Stimulated activated CD4-positive, alpha-beta T cell treated with anti-CD3 and anti-CD28 coated beads, Interleukin-12 subunit alpha, Interleukin-12 subunit beta, amount 100 ng/mL, for 24 hours (primary cell): ENCODE data around the gene CDC42BPG.

Source experiments
- DNase-seq, 2 experiments: peaks; one replicate each; pipeline ENCODE4 v3.0.0-alpha.2; 2020; ENCODE audit warnings: low read depth in 2 of 2

Gene CDC42BPG

DNA sequence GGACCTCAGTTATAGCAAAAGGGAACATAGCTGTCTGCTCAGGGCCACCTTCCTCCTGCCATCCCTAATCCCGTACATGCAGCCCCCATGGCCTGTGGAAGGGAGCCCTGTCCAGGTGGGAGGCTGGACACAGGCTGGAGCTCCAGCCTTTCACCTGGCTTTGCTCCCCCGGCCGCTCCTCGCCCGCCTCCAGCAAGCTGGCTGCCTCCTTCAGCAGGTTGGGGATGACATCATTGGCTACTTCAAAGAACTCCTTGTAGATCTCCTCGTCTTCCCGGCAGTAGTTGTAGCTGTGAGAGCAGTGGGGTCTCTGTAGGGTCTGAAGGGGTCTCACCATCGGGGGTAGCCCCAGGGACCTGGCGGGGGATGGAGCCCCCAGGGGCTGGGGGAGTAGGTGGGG, 39.0 kb downstream of the CDC42BPG start:
- DNase-seq = no peak

DNA sequence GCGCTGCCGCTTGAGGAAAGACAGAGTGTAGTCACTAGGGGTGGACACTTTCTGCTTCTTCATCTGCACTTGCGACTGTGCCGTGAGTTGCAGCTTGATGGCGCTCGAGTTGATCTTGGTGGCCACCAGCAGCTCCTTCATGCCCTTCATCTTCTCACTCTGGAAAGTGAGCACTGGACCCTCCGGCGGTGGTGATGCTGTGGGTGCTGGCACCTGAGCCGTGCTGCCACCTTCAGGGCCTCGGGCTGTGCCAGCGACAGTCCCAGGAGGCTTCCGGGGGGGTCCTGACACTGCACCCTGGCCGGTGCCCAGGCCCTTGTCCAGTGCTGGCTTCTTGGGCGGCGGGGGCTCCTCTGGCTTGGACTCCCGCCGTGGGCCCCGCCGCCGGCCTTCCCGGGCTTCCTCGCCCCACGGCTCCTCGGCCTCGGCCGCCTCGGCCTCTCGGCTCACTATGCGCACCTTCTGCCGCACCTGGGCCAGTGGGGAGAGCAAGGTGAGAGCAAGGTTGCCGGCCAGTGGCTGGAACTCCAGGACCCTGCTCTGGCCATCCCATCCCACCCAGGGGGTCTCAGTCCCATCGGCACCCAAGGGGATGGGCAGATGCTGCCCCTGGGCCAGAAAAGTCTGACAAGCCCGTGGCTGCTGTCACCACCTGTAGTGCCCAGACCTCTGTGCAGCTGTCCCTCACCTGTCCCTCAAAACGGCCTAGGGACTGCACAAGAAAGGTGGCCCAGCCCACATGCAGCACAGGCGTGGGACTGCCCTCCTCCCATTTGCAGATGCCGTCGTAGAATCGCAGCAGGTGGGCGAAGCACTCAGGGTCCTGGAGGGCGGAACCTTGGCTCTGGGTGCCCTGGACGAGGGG, 39.9 kb downstream of the CDC42BPG start:
- DNase-seq = no peak

GRCh38 chr11:64803846-64804345, 40.6 kb downstream of the CDC42BPG start:
- no peak for DNase-seq

DNA sequence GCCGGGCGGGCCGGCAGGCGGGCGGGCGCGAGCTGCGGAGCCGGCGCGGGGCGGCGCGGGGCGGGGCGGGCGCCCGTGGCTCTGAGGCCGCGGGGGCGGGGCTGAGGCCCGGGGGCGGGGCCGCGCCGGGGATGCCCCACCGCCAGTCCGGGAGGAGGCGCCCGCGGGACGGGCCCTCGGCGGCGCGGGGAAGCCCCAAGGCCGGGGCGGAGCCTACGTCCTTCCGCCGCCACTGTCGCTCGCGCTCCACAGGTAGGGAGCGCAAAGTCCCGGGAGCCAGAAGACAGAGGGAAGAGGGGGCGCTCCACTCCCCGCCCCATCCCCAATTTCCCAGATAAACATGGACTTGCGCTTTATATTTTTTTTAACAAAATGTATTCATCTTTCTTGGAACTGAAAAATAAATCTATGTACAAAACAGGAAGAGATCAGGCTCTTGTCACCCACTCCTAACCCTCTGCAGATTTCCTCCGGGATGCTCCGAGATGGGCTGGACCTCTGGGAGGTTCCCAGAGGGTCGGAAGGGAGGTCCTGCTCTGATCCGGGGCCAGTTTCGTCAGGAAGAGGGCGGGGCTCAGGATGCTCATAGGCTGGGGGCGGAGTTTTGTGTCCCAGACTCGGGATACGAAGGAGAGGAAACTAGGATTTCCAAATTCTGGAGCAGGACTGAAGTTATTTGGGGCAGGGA, 41.2 kb downstream of the CDC42BPG start, which contains the start of gene MAP4K2:
TSS of gene MAP4K2 (minus strand) at position 57 of the 688 bp plus-strand sequence. CDS start 65 bp downstream, outside the sequence.
- peak; percentile 66 to 77 for DNase-seq

GRCh38 chr11:64802370-64803157, 41.9 kb downstream of the CDC42BPG start:
- DNase-seq = peak in 1 of 2 experiments; percentile 41

GRCh38 chr11:64801561-64802369, 42.7 kb downstream of the CDC42BPG start:
- no peak for DNase-seq

- DNase-seq = no peak
These were observed 43.3 kb downstream of the CDC42BPG start for GRCh38 chr11:64801158-64801464.

- no peak for DNase-seq
These were observed 43.9 kb downstream of the CDC42BPG start for GRCh38 chr11:64800303-64801157.

DNA sequence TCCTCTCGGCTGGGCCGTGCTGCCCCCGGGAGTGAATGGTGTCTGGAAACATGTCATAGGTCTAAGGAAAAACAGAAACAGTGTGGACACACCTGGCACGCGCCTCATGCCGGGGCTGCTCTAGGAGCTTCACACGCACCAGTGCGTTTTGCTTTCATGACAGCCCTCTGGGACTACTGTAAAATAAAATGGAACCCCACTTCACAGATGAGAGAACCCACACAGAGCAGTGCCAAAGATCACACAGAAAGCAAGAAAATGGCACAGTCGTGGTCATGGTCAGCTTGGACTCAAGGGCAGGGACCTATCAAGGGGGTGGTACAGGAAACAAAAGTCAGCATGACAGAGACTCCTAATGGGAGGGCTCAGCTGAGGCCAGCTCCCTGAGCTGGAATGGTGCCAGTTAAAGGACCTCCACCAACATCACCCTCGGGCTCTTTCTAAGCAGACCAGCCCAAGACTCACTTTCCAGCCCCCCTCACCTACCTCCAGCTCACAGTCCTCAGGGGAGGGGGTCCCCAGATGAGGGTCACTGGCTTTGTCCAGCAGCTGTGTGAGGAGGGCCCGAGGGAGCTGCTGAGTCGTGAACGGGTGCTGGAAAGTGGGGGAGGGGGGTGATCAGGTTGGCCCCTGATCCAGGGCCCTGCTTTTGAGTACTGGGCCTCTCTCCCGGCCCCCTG, 44.7 kb downstream of the CDC42BPG start:
- no peak for DNase-seq

DNA sequence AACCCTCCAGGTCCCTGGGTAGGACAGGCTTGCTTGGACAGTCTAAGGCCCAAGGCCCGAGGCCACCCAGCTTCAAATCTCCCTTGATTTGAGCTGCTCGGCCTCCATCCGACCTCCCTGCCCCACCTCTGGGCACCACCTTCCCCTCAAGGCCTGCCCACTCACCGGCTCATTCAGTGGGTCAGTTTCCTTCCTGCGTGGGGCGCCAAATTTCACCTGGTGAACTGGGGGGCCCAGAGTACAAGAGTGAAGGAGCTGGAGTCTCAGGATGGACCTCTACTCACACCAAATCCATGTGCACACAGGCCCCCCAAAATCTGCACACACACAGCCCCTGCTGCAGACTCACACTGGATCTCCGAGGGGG, 45.2 kb downstream of the CDC42BPG start:
- no peak for DNase-seq

- DNase-seq = no peak
These were observed 47.5 kb downstream of the CDC42BPG start for GRCh38 chr11:64796757-64797541.

DNA sequence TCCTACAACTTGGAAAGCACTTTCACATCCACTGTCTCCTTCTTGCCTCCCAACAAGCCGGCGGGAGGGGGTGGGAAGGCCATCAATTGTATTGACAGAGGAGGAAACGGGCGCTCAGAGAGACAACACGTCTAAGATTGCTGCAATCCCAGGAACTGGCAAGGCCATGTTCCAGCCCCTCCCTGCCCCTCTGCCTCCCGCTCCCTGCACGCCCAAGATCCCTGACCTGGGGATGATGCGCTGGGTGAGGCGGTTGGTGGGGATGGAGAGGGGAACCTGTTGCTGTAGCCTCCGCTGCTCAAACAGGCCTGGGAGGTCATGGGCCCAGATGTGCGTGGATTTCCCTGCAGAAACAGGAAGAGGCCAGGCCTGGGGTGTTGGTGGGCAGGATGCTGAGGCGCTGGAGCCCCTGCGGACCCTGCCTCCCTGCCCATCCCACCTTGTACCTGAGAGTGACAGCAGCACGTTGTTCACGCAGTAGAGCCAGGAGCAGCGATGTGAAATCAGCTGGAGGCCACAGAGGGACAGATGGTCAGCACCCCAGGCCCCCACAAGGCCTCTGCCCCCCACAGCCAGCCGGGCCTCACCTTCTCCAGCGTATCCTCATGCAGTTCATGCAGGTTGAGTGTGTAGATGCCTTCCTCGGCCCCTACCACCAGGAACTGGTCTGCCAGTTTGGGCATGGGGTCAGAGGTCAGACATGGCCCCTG, 48.3 kb downstream of the CDC42BPG start:
- no peak for DNase-seq

DNA sequence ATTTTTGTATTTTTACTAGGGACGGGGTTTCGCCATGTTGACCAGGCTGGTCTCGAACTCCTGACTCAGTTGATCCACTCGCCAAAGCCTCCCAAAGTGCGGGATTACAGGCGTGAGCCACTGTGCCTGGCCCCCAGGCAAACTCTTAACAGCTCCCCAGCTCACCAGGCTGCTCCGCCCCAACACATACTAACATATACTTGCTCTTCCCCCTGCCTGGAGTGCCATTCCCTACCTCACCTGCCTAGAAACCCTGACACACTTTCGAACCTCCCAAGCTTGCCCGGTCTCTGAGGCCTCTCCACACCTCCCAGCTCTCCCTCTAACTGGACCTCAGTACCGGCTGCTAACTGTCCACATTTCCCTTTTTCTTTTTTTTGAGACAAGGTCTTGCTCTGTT, 49.9 kb downstream of the CDC42BPG start:
- no peak for DNase-seq

DNA sequence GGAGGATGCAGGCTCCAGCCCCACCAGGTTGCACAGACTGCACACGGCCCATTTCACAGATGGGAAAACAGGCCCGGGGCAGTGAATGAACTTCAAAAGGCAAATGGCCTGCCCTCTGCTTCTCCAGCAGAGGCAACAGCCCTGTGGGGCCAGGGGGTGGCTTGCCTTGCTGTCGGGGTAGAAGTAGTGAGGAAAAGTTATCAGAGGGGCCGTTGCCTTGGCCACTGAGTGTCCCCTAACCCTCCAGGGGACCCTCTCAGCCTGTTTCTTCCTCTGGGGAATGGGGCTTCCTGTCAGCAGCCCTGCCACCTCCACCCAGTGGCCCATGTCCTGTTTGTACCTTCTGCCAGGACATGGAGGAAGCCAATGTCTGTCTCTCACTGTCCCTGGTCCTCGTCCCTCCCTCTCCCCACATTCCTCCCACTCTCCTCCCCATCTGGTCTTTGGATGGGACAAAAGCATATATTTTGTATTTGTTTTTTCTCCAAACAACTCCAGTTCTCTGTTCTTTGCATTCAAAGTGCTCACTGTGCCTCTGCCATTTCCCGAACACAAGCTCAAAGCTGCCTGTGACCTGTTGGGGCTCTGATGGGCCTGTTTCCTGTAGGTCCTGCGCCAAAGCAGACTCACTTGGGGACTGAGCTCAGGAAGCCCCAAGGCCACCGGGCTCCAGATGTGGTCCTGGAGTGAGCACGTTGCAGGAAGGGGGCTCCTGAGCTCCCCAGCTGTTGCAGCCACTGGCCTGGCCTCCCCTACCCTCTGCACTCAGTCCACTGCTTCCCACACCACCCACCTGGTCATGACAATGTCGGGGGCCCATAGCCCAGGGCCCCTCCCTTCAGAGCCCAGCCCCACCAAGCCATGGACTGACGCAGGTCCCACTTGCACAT, 50.9 kb downstream of the CDC42BPG start:
- no peak for DNase-seq

DNA sequence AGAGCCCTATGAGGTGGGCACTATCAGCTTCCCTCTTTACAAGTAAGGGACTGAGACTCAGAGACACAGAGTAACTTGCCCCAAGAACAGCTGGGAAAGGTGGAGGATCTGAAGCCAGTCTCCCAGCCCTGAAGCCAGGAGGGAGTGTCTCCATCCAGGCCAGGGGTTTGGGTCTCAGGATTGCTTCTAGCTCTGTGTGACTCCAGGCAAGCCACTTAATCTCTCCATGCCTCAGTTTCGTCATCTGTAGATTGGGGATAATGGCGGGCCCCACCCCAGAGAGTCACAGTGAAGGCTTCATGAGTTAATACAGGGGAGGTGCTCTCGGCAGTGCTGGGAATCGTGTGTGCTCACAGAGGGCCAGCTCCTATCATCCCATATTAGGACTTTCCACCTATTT, 52.0 kb downstream of the CDC42BPG start:
- DNase-seq = no peak

DNA sequence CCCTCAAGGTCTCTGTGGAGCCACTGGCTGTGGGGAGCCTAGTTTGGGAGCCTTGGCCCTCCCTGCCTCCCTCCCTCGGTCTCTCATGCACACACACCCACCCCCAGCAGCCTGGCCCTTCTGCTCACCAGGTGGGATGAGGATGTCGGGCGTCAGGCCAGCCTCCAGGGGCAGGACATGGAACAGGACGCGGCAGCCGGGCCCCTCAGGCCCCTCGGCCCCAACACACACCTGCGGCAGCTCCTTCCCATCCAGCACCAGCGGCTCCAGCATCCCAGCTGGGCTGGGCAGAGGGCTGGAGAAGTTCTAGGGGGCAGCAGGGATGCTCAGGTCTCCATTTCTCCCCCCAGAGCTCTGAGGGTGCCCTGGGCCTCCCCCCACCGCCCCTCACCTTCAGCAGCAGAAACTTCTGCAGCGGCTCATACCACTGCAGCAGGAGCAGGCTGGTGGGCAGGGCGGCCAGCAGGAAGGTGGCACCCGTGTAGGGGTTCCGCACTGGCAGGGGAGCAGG, 52.6 kb downstream of the CDC42BPG start:
- no peak for DNase-seq
